ENCODE results near the gene SDR42E2. TPM values are rescaled to one million over a fixed set of nuclear protein-coding genes. Genes with fewer than 3 reads are reported as not detected.
A peak's percentile ranks its signal among the peaks of the same experiment; 100 is the strongest.

The SDR42E2 gene
- total RNA-seq = 0.27 and 0.62 TPM in 2 replicates
- 2.3 TPM for total RNA-seq (2013)
- polyA plus RNA-seq = 0.12 and 0.13 TPM in 2 replicates
- 1.2 and 1.4 TPM in 2 replicates for polyA minus RNA-seq

DNA sequence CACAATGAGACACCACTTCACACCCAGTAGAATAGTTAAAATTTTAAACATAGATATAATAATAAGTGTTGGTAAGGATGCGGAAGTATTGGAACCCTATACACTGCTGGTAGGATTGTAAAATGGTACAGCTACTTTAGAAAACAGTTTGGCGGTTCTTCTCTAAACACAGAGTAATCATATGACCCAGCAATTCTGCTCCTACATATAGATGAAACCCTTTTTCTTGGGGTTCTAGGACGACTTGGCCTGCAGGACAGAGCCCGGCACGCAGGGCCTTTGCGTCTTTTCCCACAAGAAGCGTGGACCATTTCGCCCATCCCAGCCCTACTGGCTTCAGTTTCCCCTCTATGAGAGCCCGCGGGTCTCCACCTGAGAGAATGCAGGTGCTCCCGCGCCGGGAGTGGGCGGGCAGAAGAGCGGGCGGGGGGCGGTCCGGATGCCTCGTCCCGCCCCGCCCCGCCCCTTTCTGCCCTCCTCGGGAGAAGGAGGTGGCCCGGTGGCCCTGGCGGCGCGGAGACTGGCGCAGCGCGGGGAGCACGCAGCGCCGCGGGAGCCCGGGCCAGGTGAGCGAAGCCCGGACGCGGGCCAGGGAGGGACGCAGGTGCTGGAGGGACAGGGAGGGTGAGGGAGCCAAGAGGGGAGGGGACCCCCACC is at the start of gene SDR42E2:
TSS of gene SDR42E2 (plus strand) at position 508 of the 657 bp plus-strand sequence. CDS start 3,077 bp downstream, outside the sequence.
- Histone ChIP-seq H3K36me3 (replicated peaks in 1 of 2; ENCODE audit: control extremely low read depth in 1 of 2, control insufficient read depth in 1 of 2, extremely low read depth in 1 of 2, insufficient read depth in 2 of 2, low read length in 1 of 2) (no peaks in the 10 kb centered on the region), H3K4me2 (replicated peaks; ENCODE audit: low read depth, low read length, poor library complexity, severe bottlenecking) (peak within 1 kb of the TSS; percentile 69), H2AFZ (ENCODE audit: insufficient read depth, low read depth, low read length, poor library complexity, severe bottlenecking) (no peak within 1 kb of the TSS), H3K4me3 (ENCODE audit: control extremely low read depth in 1 of 5, extremely low read depth in 1 of 5, insufficient read depth in 1 of 5, low read depth in 2 of 5, low read length in 4 of 5) (peak within 1 kb of the TSS in 2 of 5 experiments; percentile 10 to 23), H4K20me1 (ENCODE audit: control insufficient read depth, insufficient read depth, low read length, poor library complexity, severe bottlenecking) (no peaks in the 10 kb centered on the region), H3K4me1 (ENCODE audit: control insufficient read depth in 2 of 2, insufficient read depth in 2 of 2, low read length in 2 of 2) (peaks cover 0 to 11% of the 10 kb centered on the region in 2 donors), H3K9ac (ENCODE audit: low read length) (peak within 1 kb of the TSS; percentile 19), H3K79me2 (ENCODE audit: control insufficient read depth, insufficient read depth, low read length) (no peaks in the 10 kb centered on the region), H3K27ac (ENCODE audit: low read length in 2 of 2) (no peak within 1 kb of the TSS), H3K9me3 (ENCODE audit: control extremely low read depth in 1 of 3, control insufficient read depth in 2 of 3, insufficient read depth in 1 of 3, low read length in 2 of 3) (peaks cover 0 to 4% (median 0%) of the 10 kb centered on the region in 3 donors), H3K27me3 (replicated peaks in 1 of 4; ENCODE audit: control extremely low read depth in 1 of 4, control insufficient read depth in 3 of 4, insufficient read depth in 4 of 4, low read length in 3 of 4) (peaks cover 0 to 31% (median 14%) of the 10 kb centered on the region in 4 experiments)
- Mint-ChIP-seq H3K4me1 (peaks cover 5% of the 10 kb centered on the region), H3K4me3 (peak within 1 kb of the TSS; percentile 59), H3K27ac (no peak within 1 kb of the TSS), H3K27me3 (peaks cover 27% of the 10 kb centered on the region), H3K9me3 (ENCODE audit: insufficient read depth) (no peaks in the 10 kb centered on the region)
- intact Hi-C loops (cut with micrococcal nuclease) = no loop called here
- ChIA-PET POLR2A (no interaction called here), CTCF (interaction anchor here (1.3 kb wide), 1 partner anchor 27 kb away, joined by 3 read pairs; no protein-coding TSS in a partner anchor)
- 11% methylated on average over 39 of the region's 40 CpGs for WGBS (ENCODE audit: insufficient coverage)
- DNase-seq = peak; percentile 40
- TF ChIP-seq, protein P1, sequence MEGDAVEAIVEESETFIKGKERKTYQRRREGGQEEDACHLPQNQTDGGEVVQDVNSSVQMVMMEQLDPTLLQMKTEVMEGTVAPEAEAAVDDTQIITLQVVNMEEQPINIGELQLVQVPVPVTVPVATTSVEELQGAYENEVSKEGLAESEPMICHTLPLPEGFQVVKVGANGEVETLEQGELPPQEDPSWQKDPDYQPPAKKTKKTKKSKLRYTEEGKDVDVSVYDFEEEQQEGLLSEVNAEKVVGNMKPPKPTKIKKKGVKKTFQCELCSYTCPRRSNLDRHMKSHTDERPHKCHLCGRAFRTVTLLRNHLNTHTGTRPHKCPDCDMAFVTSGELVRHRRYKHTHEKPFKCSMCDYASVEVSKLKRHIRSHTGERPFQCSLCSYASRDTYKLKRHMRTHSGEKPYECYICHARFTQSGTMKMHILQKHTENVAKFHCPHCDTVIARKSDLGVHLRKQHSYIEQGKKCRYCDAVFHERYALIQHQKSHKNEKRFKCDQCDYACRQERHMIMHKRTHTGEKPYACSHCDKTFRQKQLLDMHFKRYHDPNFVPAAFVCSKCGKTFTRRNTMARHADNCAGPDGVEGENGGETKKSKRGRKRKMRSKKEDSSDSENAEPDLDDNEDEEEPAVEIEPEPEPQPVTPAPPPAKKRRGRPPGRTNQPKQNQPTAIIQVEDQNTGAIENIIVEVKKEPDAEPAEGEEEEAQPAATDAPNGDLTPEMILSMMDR (IDR thresholded peaks at IDR 0.05) = no peak
- TF ChIP-seq EZH2 (IDR thresholded peaks at IDR 0.05; ENCODE audit: borderline replicate concordance, insufficient read depth, low read depth, low read length, poor library complexity, severe bottlenecking) = no peak
- peak; percentile 53 for ATAC-seq (ENCODE audit: low read depth)

DNA sequence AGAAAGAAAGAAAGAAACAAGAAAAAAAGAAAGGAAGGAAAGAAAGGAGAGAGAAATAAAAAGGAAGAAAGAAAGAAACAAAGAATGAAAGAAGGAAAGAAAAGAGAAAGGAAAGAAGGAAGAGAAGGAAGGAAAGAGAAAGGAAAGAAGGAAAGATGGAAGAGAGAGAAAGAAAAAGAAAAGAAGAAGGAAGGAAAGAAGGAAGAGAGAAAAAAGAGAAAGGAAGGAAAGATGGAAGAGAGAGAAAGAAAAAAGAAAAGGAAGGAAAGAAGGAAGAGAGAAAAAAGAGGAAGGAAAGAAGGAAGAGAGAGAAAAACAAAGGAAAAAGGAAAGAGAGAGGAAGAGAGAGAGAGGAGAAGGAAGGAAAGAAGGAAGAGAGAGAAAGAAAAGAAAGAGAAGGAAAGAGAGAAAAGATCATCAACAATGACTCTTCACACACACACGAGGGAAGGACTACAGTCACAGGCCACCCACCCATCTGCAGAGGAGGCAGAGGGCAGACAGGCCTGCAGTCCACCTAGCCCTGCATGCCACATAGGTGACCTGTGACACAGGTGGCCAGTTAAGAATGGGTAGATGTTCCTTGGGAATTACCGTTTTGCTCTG is 46.1 kb upstream of the SDR42E2 start:
- Histone ChIP-seq H3K27me3 (replicated peaks in 1 of 4; ENCODE audit: control extremely low read depth in 1 of 4, control insufficient read depth in 3 of 4, insufficient read depth in 4 of 4, low read length in 3 of 4) (no peaks in the 10 kb centered on the region), H3K79me2 (ENCODE audit: control insufficient read depth, insufficient read depth, low read length) (no peaks in the 10 kb centered on the region), H3K27ac (ENCODE audit: low read length in 2 of 2) (no peak overlapping the region), H4K20me1 (ENCODE audit: control insufficient read depth, insufficient read depth, low read length, poor library complexity, severe bottlenecking) (no peaks in the 10 kb centered on the region), H2AFZ (ENCODE audit: insufficient read depth, low read depth, low read length, poor library complexity, severe bottlenecking) (no peak overlapping the region), H3K36me3 (replicated peaks in 1 of 2; ENCODE audit: control extremely low read depth in 1 of 2, control insufficient read depth in 1 of 2, extremely low read depth in 1 of 2, insufficient read depth in 2 of 2, low read length in 1 of 2) (no peaks in the 10 kb centered on the region), H3K4me3 (ENCODE audit: control extremely low read depth in 1 of 5, extremely low read depth in 1 of 5, insufficient read depth in 1 of 5, low read depth in 2 of 5, low read length in 4 of 5) (no peak overlapping the region), H3K9ac (ENCODE audit: low read length) (no peak overlapping the region), H3K4me1 (ENCODE audit: control insufficient read depth in 2 of 2, insufficient read depth in 2 of 2, low read length in 2 of 2) (no peaks in the 10 kb centered on the region), H3K9me3 (ENCODE audit: control extremely low read depth in 1 of 3, control insufficient read depth in 2 of 3, insufficient read depth in 1 of 3, low read length in 2 of 3) (no peaks in the 10 kb centered on the region), H3K4me2 (replicated peaks; ENCODE audit: low read depth, low read length, poor library complexity, severe bottlenecking) (no peak overlapping the region)
- intact Hi-C loops (cut with micrococcal nuclease) = no loop called here
- TF ChIP-seq, protein P1 (IDR thresholded peaks at IDR 0.05) = peak; percentile 44
- no peak for TF ChIP-seq EZH2 (IDR thresholded peaks at IDR 0.05; ENCODE audit: borderline replicate concordance, insufficient read depth, low read depth, low read length, poor library complexity, severe bottlenecking)
- Mint-ChIP-seq H3K27ac (no peak overlapping the region), H3K4me1 (no peaks in the 10 kb centered on the region), H3K9me3 (ENCODE audit: insufficient read depth) (no peaks in the 10 kb centered on the region), H3K4me3 (no peak overlapping the region), H3K27me3 (peaks cover 7% of the 10 kb centered on the region)
- CTCF ChIA-PET = interaction anchor here (1.0 kb wide), 1 partner anchor 38 kb away, joined by 3 read pairs; no protein-coding TSS in a partner anchor
- DNase-seq (no peak), ATAC-seq (ENCODE audit: low read depth) (no peak)
- POLR2A ChIA-PET = no interaction called here
- WGBS (ENCODE audit: insufficient coverage) = no CpG with 5 or more reads among the region's 2 CpGs
